HL-60 (cell line): Measurements from ENCODE around the gene SCN7A.

Source experiments
- CTCF ChIP-seq: IDR thresholded peaks from one replicate; pipeline ENCODE4 v1.5.1; 2011; ENCODE audit warnings: low read length, control low read depth, inconsistent platforms; ENCODE audit not compliant: insufficient read depth
- GABPA ChIP-seq: IDR thresholded peaks from 2 replicates; pipeline ENCODE4 v1.6.1; 2012; ENCODE audit warnings: low read depth
- POLR2AphosphoS5 ChIP-seq: IDR thresholded peaks from 2 replicates; pipeline ENCODE4 v1.6.1; 2012; ENCODE audit warnings: low read depth
- REST ChIP-seq: IDR thresholded peaks from 2 replicates; pipeline ENCODE4 v1.6.1; 2012; ENCODE audit warnings: low read depth; ENCODE audit not compliant: insufficient replicate concordance
- SPI1 ChIP-seq: IDR thresholded peaks from 2 replicates; pipeline ENCODE4 v1.6.1; 2012; ENCODE audit warnings: low read depth, mild to moderate bottlenecking, borderline replicate concordance

GRCh38 chr2:166424841-166425240, 69.2 kb downstream of the SCN7A start:
- no peak for TF ChIP-seq CTCF
- TF ChIP-seq POLR2AphosphoS5 = no peak
- no peak for TF ChIP-seq REST
- no peak for TF ChIP-seq SPI1
- no peak for TF ChIP-seq GABPA
